WTC11 (cell line): Measurements from ENCODE around the gene SETD3. TPM values are rescaled to one million over a fixed set of nuclear protein-coding genes. Genes with fewer than 3 reads are reported as not detected.

Experiments used
- ATAC-seq: fragments of 200-7000 bp; cut with Tn5 transposase; 2 replicates; pipeline ENCODE4 v1.10.0; 2021; ENCODE audit warnings: mild to moderate bottlenecking, moderate library complexity
- CTCF ChIA-PET: fragments of 300-600 bp; sonication (Branson Sonifier 250); formaldehyde crosslinking; loops from one replicate; lab custom pipeline; 2021; ENCODE audit warnings: antibody characterized with exemption; lab: Charles Lee
- POLR2A ChIA-PET: fragments of 350-600 bp; sonication (Branson Sonifier 250); formaldehyde crosslinking; loops from one replicate; lab custom pipeline; 2021; ENCODE audit warnings: antibody characterized with exemption; lab: Charles Lee
- DNase-seq: peaks from one replicate; pipeline ENCODE4 v3.0.0; 2021; ENCODE audit warnings: low spot score
- H3K27ac Mint-ChIP-seq: 2 replicates; pipeline ENCODE4 v1.8.0; 2021; ENCODE audit warnings: mixed read lengths
- H3K27me3 Mint-ChIP-seq: 2 replicates; pipeline ENCODE4 v1.8.0; 2021; ENCODE audit warnings: low read depth, mild to moderate bottlenecking, moderate library complexity, mixed read lengths
- H3K36me3 Mint-ChIP-seq: 2 replicates; pipeline ENCODE4 v1.8.0; 2021; ENCODE audit warnings: mixed read lengths
- H3K4me1 Mint-ChIP-seq: 2 replicates; pipeline ENCODE4 v1.8.0; 2022; ENCODE audit warnings: mixed read lengths
- H3K4me3 Mint-ChIP-seq: 2 replicates; pipeline ENCODE4 v1.8.0; 2021; ENCODE audit warnings: mild to moderate bottlenecking, moderate library complexity, mixed read lengths
- H3K9me3 Mint-ChIP-seq: 2 replicates; pipeline ENCODE4 v1.8.0; 2021; ENCODE audit warnings: mixed read lengths
- CREM ChIP-seq: sonication (generic); formaldehyde crosslinking; IDR thresholded peaks from 2 replicates; pipeline ENCODE4 v1.8.1; 2022; ENCODE audit warnings: mild to moderate bottlenecking, missing genetic modification reagents, moderate library complexity
- FOXP1 ChIP-seq: sonication (generic); formaldehyde crosslinking; IDR thresholded peaks from 2 replicates; pipeline ENCODE4 v1.8.0; 2022; ENCODE audit warnings: missing genetic modification reagents, mild to moderate bottlenecking, moderate library complexity, borderline replicate concordance
- GTF2I ChIP-seq: fragments of 250-450 bp; sonication (Bioruptor Pico); conservative IDR thresholded peaks from 2 replicates; pipeline ENCODE4 v1.4.0; 2021; ENCODE audit warnings: mild to moderate bottlenecking
- HMGA2 ChIP-seq: fragments of 250-450 bp; sonication (Bioruptor Pico); IDR thresholded peaks from 2 replicates; pipeline ENCODE4 v1.4.0; 2021; ENCODE audit warnings: mild to moderate bottlenecking, moderate library complexity
- HMGXB4 ChIP-seq: sonication (generic); formaldehyde crosslinking; IDR thresholded peaks from 2 replicates; pipeline ENCODE4 v1.8.1; 2023; ENCODE audit warnings: mild to moderate bottlenecking, moderate library complexity, missing genetic modification reagents
- IRF2 ChIP-seq: sonication (generic); formaldehyde crosslinking; IDR thresholded peaks from 2 replicates; pipeline ENCODE4 v1.8.0; 2022; ENCODE audit warnings: low read depth, missing genetic modification reagents, borderline replicate concordance
- JAZF1 ChIP-seq: fragments of 250-450 bp; sonication (Bioruptor Pico); IDR thresholded peaks from 2 replicates; pipeline ENCODE4 v1.9.0; 2021; ENCODE audit warnings: moderate library complexity, mild to moderate bottlenecking, inconsistent platforms
- MYBL2 ChIP-seq: sonication (generic); formaldehyde crosslinking; IDR thresholded peaks from 2 replicates; pipeline ENCODE4 v1.8.1; 2023; ENCODE audit warnings: mild to moderate bottlenecking, moderate library complexity, missing genetic modification reagents
- NFYB ChIP-seq: sonication (generic); formaldehyde crosslinking; conservative IDR thresholded peaks from 2 replicates; pipeline ENCODE4 v1.8.0; 2022; ENCODE audit warnings: low read depth, missing genetic modification reagents
- SOX15 ChIP-seq: fragments of 250-450 bp; sonication (Bioruptor Pico); IDR thresholded peaks from 2 replicates; pipeline ENCODE4 v1.9.0; 2021; ENCODE audit warnings: mild to moderate bottlenecking
- SP1 ChIP-seq: sonication (generic); formaldehyde crosslinking; conservative IDR thresholded peaks from 2 replicates; pipeline ENCODE4 v1.8.1; 2022; ENCODE audit warnings: missing genetic modification reagents
- TCF7 ChIP-seq: sonication (generic); formaldehyde crosslinking; IDR thresholded peaks from 2 replicates; pipeline ENCODE4 v1.8.0; 2022; ENCODE audit warnings: mild to moderate bottlenecking, low read depth, missing genetic modification reagents, moderate library complexity
- TP53 ChIP-seq: sonication (generic); formaldehyde crosslinking; IDR thresholded peaks from 2 replicates; pipeline ENCODE4 v1.8.1; 2023; ENCODE audit warnings: mild to moderate bottlenecking, missing genetic modification reagents
- USF2 ChIP-seq: sonication (generic); formaldehyde crosslinking; IDR thresholded peaks from 2 replicates; pipeline ENCODE4 v1.8.1; 2023; ENCODE audit warnings: mild to moderate bottlenecking, missing genetic modification reagents, moderate library complexity
- ZBTB21 ChIP-seq: sonication (generic); formaldehyde crosslinking; IDR thresholded peaks from 2 replicates; pipeline ENCODE4 v1.8.1; 2023; ENCODE audit warnings: mild to moderate bottlenecking, missing genetic modification reagents, borderline replicate concordance
- ZNF219 ChIP-seq: sonication (generic); formaldehyde crosslinking; IDR thresholded peaks from 2 replicates; pipeline ENCODE4 v1.8.0; 2023; ENCODE audit warnings: missing genetic modification reagents, mild to moderate bottlenecking, borderline replicate concordance
- ZNF232 ChIP-seq: sonication (generic); formaldehyde crosslinking; IDR thresholded peaks from 2 replicates; pipeline ENCODE4 v1.8.0; 2022; ENCODE audit warnings: mild to moderate bottlenecking, missing genetic modification reagents
- ZNF512 ChIP-seq: sonication (generic); formaldehyde crosslinking; IDR thresholded peaks from 2 replicates; pipeline ENCODE4 v1.8.1; 2022; ENCODE audit warnings: missing genetic modification reagents, borderline replicate concordance
- total RNA-seq: library from RNA; stranded (reverse); gene quantifications from 3 replicates; pipeline ENCODE4 v1.2.3, GENCODE V29; 2021
- TF ChIP-seq, protein P1 (sequence below): fragments of 250-450 bp; sonication (Bioruptor Pico); IDR thresholded peaks from 2 replicates; pipeline ENCODE4 v1.9.0; 2021; ENCODE audit warnings: mild to moderate bottlenecking, borderline replicate concordance
- TF ChIP-seq, protein P2 (sequence below): sonication (generic); formaldehyde crosslinking; IDR thresholded peaks from 2 replicates; pipeline ENCODE4 v1.8.0; 2022; ENCODE audit warnings: missing genetic modification reagents
- TF ChIP-seq, protein P3 (sequence below): sonication (generic); formaldehyde crosslinking; IDR thresholded peaks from 2 replicates; pipeline ENCODE4 v1.8.1; 2023; ENCODE audit warnings: mild to moderate bottlenecking, missing genetic modification reagents
- TF ChIP-seq, protein P4 (sequence below): fragments of 250-450 bp; sonication (Bioruptor Pico); conservative IDR thresholded peaks from 2 replicates; pipeline ENCODE4 v1.9.0; 2021; ENCODE audit warnings: mild to moderate bottlenecking

Gene SETD3
- total RNA-seq, 1 experiment from 2014 or later, result 53.1 TPM

- no peak for TF ChIP-seq HMGXB4
- TF ChIP-seq SOX15, result no peak
- TF ChIP-seq, protein P1, sequence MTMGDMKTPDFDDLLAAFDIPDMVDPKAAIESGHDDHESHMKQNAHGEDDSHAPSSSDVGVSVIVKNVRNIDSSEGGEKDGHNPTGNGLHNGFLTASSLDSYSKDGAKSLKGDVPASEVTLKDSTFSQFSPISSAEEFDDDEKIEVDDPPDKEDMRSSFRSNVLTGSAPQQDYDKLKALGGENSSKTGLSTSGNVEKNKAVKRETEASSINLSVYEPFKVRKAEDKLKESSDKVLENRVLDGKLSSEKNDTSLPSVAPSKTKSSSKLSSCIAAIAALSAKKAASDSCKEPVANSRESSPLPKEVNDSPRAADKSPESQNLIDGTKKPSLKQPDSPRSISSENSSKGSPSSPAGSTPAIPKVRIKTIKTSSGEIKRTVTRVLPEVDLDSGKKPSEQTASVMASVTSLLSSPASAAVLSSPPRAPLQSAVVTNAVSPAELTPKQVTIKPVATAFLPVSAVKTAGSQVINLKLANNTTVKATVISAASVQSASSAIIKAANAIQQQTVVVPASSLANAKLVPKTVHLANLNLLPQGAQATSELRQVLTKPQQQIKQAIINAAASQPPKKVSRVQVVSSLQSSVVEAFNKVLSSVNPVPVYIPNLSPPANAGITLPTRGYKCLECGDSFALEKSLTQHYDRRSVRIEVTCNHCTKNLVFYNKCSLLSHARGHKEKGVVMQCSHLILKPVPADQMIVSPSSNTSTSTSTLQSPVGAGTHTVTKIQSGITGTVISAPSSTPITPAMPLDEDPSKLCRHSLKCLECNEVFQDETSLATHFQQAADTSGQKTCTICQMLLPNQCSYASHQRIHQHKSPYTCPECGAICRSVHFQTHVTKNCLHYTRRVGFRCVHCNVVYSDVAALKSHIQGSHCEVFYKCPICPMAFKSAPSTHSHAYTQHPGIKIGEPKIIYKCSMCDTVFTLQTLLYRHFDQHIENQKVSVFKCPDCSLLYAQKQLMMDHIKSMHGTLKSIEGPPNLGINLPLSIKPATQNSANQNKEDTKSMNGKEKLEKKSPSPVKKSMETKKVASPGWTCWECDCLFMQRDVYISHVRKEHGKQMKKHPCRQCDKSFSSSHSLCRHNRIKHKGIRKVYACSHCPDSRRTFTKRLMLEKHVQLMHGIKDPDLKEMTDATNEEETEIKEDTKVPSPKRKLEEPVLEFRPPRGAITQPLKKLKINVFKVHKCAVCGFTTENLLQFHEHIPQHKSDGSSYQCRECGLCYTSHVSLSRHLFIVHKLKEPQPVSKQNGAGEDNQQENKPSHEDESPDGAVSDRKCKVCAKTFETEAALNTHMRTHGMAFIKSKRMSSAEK (CRISPR knock-in tag), result no peak
- no peak for TF ChIP-seq TP53 (CRISPR knock-in tag)
- no peak for TF ChIP-seq JAZF1 (CRISPR knock-in tag)
- TF ChIP-seq ZNF232, result no peak
- TF ChIP-seq FOXP1 (CRISPR knock-in tag), result no peak
- TF ChIP-seq IRF2 (CRISPR knock-in tag), result no peak
- TF ChIP-seq MYBL2 (CRISPR knock-in tag), result no peak
These were observed 70.6 kb downstream of the SETD3 start (continued) for GRCh38 chr14:99410019-99410418.

- peaks cover 10% of the 10 kb centered on the region for H3K36me3 Mint-ChIP-seq
- peaks cover 73% of the 10 kb centered on the region for H3K4me1 Mint-ChIP-seq
- ChIA-PET CTCF (interaction anchor here (3.6 to 13.7 kb wide), 2 partner anchors 16 to 89 kb away, joined by 11 to 416 read pairs; no protein-coding TSS in a partner anchor), POLR2A (no interaction called here)
- no peaks in the 10 kb centered on the region for H3K9me3 Mint-ChIP-seq
- no peak overlapping the region for H3K4me3 Mint-ChIP-seq
- H3K27me3 Mint-ChIP-seq, result no peaks in the 10 kb centered on the region
- H3K27ac Mint-ChIP-seq, result no peak overlapping the region
- ATAC-seq (no peak), DNase-seq (no peak)
- TF ChIP-seq, protein P2, sequence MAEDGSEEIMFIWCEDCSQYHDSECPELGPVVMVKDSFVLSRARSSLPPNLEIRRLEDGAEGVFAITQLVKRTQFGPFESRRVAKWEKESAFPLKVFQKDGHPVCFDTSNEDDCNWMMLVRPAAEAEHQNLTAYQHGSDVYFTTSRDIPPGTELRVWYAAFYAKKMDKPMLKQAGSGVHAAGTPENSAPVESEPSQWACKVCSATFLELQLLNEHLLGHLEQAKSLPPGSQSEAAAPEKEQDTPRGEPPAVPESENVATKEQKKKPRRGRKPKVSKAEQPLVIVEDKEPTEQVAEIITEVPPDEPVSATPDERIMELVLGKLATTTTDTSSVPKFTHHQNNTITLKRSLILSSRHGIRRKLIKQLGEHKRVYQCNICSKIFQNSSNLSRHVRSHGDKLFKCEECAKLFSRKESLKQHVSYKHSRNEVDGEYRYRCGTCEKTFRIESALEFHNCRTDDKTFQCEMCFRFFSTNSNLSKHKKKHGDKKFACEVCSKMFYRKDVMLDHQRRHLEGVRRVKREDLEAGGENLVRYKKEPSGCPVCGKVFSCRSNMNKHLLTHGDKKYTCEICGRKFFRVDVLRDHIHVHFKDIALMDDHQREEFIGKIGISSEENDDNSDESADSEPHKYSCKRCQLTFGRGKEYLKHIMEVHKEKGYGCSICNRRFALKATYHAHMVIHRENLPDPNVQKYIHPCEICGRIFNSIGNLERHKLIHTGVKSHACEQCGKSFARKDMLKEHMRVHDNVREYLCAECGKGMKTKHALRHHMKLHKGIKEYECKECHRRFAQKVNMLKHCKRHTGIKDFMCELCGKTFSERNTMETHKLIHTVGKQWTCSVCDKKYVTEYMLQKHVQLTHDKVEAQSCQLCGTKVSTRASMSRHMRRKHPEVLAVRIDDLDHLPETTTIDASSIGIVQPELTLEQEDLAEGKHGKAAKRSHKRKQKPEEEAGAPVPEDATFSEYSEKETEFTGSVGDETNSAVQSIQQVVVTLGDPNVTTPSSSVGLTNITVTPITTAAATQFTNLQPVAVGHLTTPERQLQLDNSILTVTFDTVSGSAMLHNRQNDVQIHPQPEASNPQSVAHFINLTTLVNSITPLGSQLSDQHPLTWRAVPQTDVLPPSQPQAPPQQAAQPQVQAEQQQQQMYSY, result no peak
- TF ChIP-seq ZNF219 (no peak), USF2 (CRISPR knock-in tag) (no peak), GTF2I (CRISPR knock-in tag) (no peak), ZNF512 (CRISPR knock-in tag) (no peak), MYBL2 (CRISPR knock-in tag) (no peak), SP1 (CRISPR knock-in tag) (no peak), HMGA2 (CRISPR knock-in tag) (no peak), CREM (CRISPR knock-in tag) (no peak), ZBTB21 (no peak), NFYB (CRISPR knock-in tag) (no peak), TCF7 (CRISPR knock-in tag) (no peak)
- TF ChIP-seq, protein P3, sequence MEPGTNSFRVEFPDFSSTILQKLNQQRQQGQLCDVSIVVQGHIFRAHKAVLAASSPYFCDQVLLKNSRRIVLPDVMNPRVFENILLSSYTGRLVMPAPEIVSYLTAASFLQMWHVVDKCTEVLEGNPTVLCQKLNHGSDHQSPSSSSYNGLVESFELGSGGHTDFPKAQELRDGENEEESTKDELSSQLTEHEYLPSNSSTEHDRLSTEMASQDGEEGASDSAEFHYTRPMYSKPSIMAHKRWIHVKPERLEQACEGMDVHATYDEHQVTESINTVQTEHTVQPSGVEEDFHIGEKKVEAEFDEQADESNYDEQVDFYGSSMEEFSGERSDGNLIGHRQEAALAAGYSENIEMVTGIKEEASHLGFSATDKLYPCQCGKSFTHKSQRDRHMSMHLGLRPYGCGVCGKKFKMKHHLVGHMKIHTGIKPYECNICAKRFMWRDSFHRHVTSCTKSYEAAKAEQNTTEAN, result no peak
- TF ChIP-seq, protein P4, sequence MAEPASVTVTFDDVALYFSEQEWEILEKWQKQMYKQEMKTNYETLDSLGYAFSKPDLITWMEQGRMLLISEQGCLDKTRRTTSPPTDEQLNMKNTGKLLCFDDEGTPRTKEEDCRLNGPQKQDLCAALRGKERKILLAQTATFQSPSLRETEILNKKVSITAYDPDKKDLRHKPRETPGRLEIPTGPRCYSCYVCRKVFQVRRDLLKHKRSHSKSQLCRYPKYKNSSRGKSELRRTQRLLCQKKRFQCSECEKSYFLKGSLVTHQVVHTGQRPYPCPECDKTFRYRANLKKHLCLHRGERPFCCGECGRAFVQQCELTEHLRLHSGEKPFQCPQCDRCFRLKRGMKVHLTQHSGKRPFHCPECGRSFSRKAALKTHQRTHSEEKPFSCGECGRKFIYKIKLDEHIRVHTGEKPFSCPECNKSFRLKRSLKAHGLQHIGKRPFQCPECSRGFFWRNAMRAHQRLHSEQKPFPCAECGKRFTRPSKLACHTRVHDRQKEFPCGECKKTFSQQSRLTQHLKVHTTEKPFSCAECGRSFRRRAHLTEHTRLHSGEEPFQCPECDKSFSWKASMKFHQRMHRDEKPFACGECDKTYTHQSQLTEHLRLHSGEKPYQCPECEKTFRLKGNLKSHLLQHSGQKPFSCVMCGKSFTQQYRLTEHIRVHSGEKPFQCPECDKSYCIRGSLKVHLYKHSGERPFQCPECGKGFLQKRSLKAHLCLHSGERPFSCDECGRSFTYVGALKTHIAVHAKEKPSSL (CRISPR knock-in tag), result no peak
These were observed 71.7 kb downstream of the SETD3 start for GRCh38 chr14:99408971-99409289.
